ENCODE results near the gene KLHL3. TPM values are rescaled to one million over a fixed set of nuclear protein-coding genes. Genes with fewer than 3 reads are reported as not detected.

The KLHL3 gene
- total RNA-seq, 6 donors from 2014 or later, result 2.7 to 17.8 (median 5.2) TPM

DNA sequence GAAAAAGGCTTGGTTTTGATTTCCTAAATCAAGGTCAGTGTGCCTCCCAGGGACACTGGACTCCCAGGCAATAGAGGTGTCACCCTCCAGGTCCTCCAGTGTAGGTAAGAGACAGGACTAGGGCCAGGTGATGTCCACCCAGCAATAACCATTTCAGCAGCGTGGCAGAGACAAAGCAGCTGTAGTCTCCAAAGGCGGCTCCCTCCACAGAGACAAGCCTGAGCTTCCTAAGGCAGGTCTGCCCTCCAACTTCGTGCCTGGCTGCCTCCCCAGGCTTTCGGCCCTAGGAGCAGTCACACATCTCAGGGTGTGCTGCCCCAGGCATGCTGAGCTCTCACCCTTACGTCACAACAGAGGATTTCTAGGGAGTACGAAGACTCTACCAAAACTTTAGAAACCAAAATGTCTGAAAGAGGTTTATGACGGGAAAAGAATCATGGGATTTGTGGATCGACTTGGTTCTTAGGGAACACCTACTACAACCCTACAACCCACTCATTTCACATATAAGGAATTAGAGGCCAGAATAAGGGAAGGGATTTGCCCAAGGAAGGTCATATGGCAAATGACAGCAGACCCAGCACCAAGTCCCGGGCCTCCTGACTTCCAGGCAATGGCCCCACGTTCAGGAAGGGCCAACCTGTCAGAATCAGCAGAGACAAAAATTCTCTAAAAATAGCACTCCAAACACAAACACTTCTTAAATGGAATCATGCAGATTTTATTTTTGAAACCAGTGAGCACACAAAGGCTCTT, 105.5 kb downstream of the KLHL3 start:
- DNase-seq (no peak), ATAC-seq (ENCODE audit: low FRiP score in 2 of 2) (no peak)
- no peaks in the 10 kb centered on the region for H3K27me3 ChIP-seq
- WGBS, 2 donors, result 75 to 84% methylated on average over 9 to 10 of the region's 10 CpGs
- no peak for TF ChIP-seq EP300 (IDR thresholded peaks at IDR 0.05)
- TF ChIP-seq CTCF (IDR thresholded peaks at IDR 0.05), result no peak
- no peak for TF ChIP-seq POLR2A (IDR thresholded peaks at IDR 0.05)
- TF ChIP-seq POLR2AphosphoS5 (IDR thresholded peaks at IDR 0.05), result no peak
- no peaks in the 10 kb centered on the region for H3K36me3 ChIP-seq
- H3K4me1 ChIP-seq, result peaks cover 0 to 5% (median 4%) of the 10 kb centered on the region in 4 donors
- no peak overlapping the region for H3K4me3 ChIP-seq
- no peaks in the 10 kb centered on the region for H3K9me3 ChIP-seq
- H3K27ac ChIP-seq, result peak overlapping the region in 1 of 4 donors; percentile 8

DNA sequence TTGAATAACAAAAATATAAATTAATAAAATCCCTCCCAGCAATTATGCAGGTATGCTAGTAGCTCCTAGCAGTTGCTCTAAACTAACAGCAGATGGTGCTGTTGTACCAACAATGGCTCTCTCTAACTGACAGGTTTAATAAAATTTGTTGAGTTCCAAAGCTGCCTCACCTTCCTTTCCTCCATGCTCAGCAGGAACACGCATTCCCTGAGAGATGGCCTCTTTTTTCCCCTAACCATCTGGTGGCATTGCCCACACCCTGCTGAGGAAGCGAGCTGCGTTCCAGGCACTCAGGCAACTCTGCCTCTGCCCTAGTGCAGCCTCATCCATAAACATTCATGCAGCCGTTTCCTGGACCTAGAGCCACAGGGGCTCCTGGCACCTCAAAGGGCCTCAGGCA, 106.2 kb downstream of the KLHL3 start:
- Histone ChIP-seq H3K9me3 (no peaks in the 10 kb centered on the region), H3K27me3 (no peaks in the 10 kb centered on the region), H3K36me3 (peaks cover 0 to 6% (median 0%) of the 10 kb centered on the region in 4 donors), H3K4me1 (peaks cover 0 to 5% (median 4%) of the 10 kb centered on the region in 4 donors), H3K27ac (peak overlapping the region in 1 of 4 donors; percentile 6), H3K4me3 (no peak overlapping the region)
- DNase-seq (no peak), ATAC-seq (ENCODE audit: low FRiP score in 2 of 2) (peak; percentile 71 to 80)
- TF ChIP-seq CTCF (IDR thresholded peaks at IDR 0.05) (peak; percentile 69 to 92 (median 88)), POLR2A (IDR thresholded peaks at IDR 0.05) (no peak)
- WGBS, 2 donors, result 17 to 24% methylated on average over 4 of the region's 4 CpGs

DNA sequence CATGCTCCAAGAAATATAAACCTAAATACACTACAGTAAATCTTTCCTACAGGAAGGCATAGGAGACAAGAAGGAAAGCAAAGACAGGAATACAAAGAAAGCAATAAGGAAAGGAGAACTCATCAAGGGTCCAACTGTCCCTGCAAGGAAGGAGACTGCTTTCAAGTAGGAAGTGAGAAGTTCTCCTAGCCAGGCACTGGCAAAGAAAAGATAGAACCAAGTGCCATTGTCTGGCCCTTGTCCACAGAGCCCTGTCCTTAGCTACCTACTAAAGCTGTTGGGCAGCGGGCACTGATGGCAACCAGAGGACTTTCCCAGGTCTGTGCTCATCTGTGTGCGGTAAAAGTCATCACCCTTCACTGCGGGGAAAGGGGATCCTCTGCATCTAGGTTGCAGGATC, 108.2 kb downstream of the KLHL3 start:
- DNase-seq (no peak), ATAC-seq (ENCODE audit: low FRiP score in 2 of 2) (no peak)
- H3K27me3 ChIP-seq, result no peaks in the 10 kb centered on the region
- peaks cover 0 to 5% (median 4%) of the 10 kb centered on the region in 4 donors for H3K4me1 ChIP-seq
- TF ChIP-seq EP300 (IDR thresholded peaks at IDR 0.05) (no peak), POLR2AphosphoS5 (IDR thresholded peaks at IDR 0.05) (no peak), CTCF (IDR thresholded peaks at IDR 0.05) (no peak), POLR2A (IDR thresholded peaks at IDR 0.05) (no peak)
- no peaks in the 10 kb centered on the region for H3K9me3 ChIP-seq
- peaks cover 0 to 6% (median 0%) of the 10 kb centered on the region in 4 donors for H3K36me3 ChIP-seq
- no peak overlapping the region for H3K27ac ChIP-seq
- H3K4me3 ChIP-seq, result no peak overlapping the region
- whole genome bisulfite sequencing, 2 donors, result 81 to 96% methylated on average over 3 of the region's 3 CpGs

DNA sequence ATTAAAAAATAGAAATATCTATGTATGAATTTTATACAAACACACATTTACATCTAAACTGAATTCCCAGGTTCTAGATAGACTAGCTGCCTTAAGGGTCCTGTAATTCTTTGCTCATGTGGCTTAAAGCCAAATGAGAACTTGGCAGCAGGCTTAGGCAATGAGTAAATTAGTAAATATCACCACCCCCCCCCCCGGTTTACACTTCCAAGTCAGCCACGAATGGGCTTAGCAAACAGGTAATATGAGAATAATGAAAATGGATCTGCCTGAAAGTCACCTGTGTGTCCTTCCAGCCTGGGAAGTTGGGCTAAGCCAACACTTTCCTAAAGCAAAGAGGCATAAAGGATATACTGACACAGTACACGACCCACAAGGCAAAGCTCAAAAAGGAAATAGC, 108.6 kb downstream of the KLHL3 start:
- Histone ChIP-seq H3K27ac (no peak overlapping the region), H3K4me1 (peaks cover 0 to 5% (median 4%) of the 10 kb centered on the region in 4 donors), H3K27me3 (no peaks in the 10 kb centered on the region), H3K36me3 (peaks cover 0 to 6% (median 0%) of the 10 kb centered on the region in 4 donors), H3K4me3 (no peak overlapping the region), H3K9me3 (no peaks in the 10 kb centered on the region)
- no peak for TF ChIP-seq POLR2AphosphoS5 (IDR thresholded peaks at IDR 0.05)
- TF ChIP-seq CTCF (IDR thresholded peaks at IDR 0.05), result no peak
- TF ChIP-seq EP300 (IDR thresholded peaks at IDR 0.05), result no peak
- no peak for TF ChIP-seq POLR2A (IDR thresholded peaks at IDR 0.05)
- no peak for DNase-seq
- WGBS, 2 donors, result 28 to 43% methylated on average over 3 of the region's 3 CpGs
- no peak for ATAC-seq (ENCODE audit: low FRiP score in 2 of 2)

All from upper lobe of left lung (tissue), 6 donors.